Mucosa of descending colon (tissue), 3 donors: Measurements from ENCODE around the gene CXCR4. TPM values are rescaled to one million over a fixed set of nuclear protein-coding genes. Genes with fewer than 3 reads are reported as not detected.

Experiments
- ATAC-seq: fragments of 200-7000 bp; cut with Tn5 transposase; one replicate; pipeline ENCODE4 v1.9.1; 2020; ENCODE audit warnings: mild to moderate bottlenecking, moderate library complexity
- DNase-seq, 3 donors: peaks; one replicate each; pipeline ENCODE4 v3.0.0-alpha.2; 2020
- H3K36me3 ChIP-seq: fragments of 200-600 bp; one replicate; pipeline ENCODE4 v1.8.0; 2021; ENCODE audit warnings: low read depth, mild to moderate bottlenecking
- H3K4me1 ChIP-seq: fragments of 200-600 bp; one replicate; pipeline ENCODE4 v1.8.0; 2021; ENCODE audit warnings: low read depth, mild to moderate bottlenecking
- H3K4me3 ChIP-seq: fragments of 200-600 bp; one replicate; pipeline ENCODE4 v1.8.0; 2021; ENCODE audit warnings: mild to moderate bottlenecking
- H3K9me3 ChIP-seq: fragments of 200-600 bp; one replicate; pipeline ENCODE4 v1.8.0; 2021; ENCODE audit warnings: mild to moderate bottlenecking
- intact Hi-C, 2 donors: fragments of 100-400 bp; cut with DNase I in 1 of 2; cut with micrococcal nuclease in 1 of 2; formaldehyde crosslinking; loops; one replicate each; pipeline versions ENCODE4 v1.11.0 to v1.11.1; 2022; cut with DNase I, micrococcal nuclease
- total RNA-seq, 3 donors: library from RNA; stranded (reverse); fragmentation: NEBNext Ultra II Directional in 2 of 3; extraction: Animal tissue kit (Norgen Biotek cat#: 25700) in 2 of 3; gene quantifications; one replicate each; pipeline versions ENCODE4 v1.2.1 to v1.2.4, GENCODE V29; 2021 to 2023
- TF ChIP-seq, protein P1 (sequence below): fragments of 200-600 bp; IDR thresholded peaks from one replicate; pipeline ENCODE4 v1.8.0; 2022; ENCODE audit warnings: antibody characterized with exemption, mild to moderate bottlenecking
- donor health status: DM: no; HTN: no; CAD: no; lungs with moderate emphysema.
- donor health status: DM: no; HTN: no; CAD: no.
- donor health status: DM: no; HTN: yes; CAD: no.

The CXCR4 gene
- total RNA-seq, 3 donors from 2014 or later = 3.6 to 12.6 (median 3.9) TPM

DNA sequence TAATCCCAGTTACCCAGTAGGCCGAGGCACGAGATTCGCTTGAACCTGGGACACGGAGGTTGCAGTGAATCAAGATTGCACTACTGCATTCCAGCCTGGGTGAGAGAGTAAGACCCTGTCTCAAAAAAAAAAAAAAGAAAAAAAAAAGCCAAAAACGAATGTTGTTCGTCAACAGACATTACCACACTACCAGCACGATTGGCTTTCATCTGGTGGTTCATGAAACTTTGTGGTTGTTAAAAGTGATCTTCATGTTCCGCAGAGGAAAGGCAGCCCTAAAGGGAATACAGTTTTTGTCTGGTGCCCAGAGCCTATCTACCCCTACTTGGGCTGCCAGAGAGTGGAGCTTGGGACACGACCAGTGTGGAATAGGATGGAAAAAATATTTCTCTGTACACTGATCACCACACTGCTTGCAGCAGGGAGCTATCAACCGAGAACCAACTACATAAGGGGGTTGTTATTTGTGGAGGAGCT is 13.6 kb upstream of the CXCR4 start:
- DNase-seq = no peak
- no peaks in the 10 kb centered on the region for H3K9me3 ChIP-seq
- TF ChIP-seq, protein P1, sequence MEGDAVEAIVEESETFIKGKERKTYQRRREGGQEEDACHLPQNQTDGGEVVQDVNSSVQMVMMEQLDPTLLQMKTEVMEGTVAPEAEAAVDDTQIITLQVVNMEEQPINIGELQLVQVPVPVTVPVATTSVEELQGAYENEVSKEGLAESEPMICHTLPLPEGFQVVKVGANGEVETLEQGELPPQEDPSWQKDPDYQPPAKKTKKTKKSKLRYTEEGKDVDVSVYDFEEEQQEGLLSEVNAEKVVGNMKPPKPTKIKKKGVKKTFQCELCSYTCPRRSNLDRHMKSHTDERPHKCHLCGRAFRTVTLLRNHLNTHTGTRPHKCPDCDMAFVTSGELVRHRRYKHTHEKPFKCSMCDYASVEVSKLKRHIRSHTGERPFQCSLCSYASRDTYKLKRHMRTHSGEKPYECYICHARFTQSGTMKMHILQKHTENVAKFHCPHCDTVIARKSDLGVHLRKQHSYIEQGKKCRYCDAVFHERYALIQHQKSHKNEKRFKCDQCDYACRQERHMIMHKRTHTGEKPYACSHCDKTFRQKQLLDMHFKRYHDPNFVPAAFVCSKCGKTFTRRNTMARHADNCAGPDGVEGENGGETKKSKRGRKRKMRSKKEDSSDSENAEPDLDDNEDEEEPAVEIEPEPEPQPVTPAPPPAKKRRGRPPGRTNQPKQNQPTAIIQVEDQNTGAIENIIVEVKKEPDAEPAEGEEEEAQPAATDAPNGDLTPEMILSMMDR = no peak
- no peaks in the 10 kb centered on the region for H3K4me1 ChIP-seq
- no peak overlapping the region for H3K4me3 ChIP-seq
- H3K36me3 ChIP-seq = no peaks in the 10 kb centered on the region
- intact Hi-C loops = no loop called here
- ATAC-seq = peak; percentile 28

DNA sequence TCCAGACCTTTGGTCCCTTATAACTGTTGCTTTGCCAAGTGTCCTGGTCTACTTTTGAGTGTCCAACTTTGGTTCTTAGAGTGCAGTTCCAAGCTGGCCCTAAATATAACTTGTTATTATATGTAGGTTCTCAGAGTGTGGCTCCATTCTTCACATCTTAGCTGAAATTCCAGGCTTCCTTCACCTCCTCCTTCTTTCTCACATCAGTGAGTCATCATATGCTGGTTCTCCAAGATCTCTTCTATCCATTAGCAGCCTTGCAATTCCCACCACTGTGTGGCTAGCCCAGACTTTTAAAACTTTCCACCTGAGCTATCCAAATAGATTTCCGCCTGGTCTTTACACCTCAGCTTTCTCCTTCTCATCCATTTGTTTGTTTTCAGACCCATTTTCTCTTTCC is 12.6 kb upstream of the CXCR4 start:
- intact Hi-C loops = no loop called here
- Histone ChIP-seq H3K4me3 (no peak overlapping the region), H3K9me3 (no peaks in the 10 kb centered on the region), H3K36me3 (no peaks in the 10 kb centered on the region), H3K4me1 (peaks cover 3% of the 10 kb centered on the region)
- ATAC-seq (no peak), DNase-seq (no peak)
- TF ChIP-seq, protein P1 = no peak

DNA sequence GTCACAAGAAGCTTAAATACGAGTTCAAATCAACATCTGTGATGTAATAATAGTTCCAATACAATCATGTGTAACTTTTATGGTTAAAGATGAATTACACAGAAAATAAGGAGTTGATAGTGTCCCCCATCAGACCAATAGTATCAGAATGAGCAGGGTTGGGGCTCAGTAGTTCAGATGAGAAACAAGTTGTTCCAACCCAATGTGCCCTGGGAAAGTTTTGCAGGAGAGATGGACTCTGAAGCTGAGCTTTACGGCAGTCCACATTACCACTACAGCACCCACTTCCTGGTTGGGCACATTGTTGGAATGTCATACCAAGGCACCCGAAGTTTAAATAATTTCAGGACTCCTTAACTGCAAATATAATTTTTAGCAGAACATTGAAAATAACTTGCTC is 12.1 kb upstream of the CXCR4 start:
- intact Hi-C loops = no loop called here
- H3K4me1 ChIP-seq = peaks cover 3% of the 10 kb centered on the region

DNA sequence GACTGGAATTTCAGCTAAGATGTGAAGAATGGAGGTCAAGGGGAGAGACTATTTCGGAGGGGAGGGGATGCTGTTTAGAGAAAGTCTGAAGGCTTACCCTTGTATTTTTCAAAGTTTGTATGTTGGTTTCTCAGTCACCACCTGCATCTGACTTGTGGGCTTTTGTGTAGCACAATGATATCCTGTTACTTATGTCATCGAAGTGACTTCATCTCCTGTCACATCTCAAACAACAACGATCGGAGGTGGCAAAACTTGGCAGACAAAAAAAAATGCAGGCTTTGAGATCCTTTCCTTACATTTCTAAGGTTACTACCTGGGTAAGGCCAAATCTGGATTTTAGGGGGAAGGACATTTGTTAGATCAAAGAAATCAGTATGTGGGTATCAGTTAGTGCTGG is 11.7 kb upstream of the CXCR4 start:
- Histone ChIP-seq H3K4me1 (peaks cover 3% of the 10 kb centered on the region), H3K9me3 (no peaks in the 10 kb centered on the region), H3K4me3 (no peak overlapping the region), H3K36me3 (no peaks in the 10 kb centered on the region)
- TF ChIP-seq, protein P1 = no peak
- no peak for DNase-seq
- intact Hi-C loops = no loop called here
- ATAC-seq = peak; percentile 55

More for the DNA sequence above, 12.1 kb upstream of the CXCR4 start:
- TF ChIP-seq, protein P1 = no peak
- Histone ChIP-seq H3K9me3 (no peaks in the 10 kb centered on the region), H3K4me3 (no peak overlapping the region), H3K36me3 (no peaks in the 10 kb centered on the region)
- no peak for ATAC-seq
- no peak for DNase-seq

DNA sequence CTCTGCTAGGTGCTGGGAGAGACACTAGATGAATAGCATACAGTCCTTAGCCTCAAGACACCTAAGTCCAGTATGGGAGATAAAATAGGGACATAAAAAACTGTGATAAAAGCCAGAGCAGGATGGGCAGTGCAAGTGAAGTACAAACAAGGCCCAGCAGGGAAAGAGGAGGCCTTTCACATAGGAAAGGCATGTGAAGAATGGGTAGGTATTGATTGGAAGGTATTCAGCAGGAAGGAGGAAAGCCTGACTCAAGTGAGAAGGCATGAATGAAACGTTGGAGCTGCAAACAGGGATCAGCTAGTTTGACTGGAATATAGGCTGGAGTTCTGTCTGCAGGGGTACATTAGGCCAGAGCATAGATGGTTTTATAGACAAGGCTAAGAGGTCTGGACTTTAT is 11.0 kb upstream of the CXCR4 start:
- Histone ChIP-seq H3K36me3 (no peaks in the 10 kb centered on the region), H3K4me1 (peaks cover 3% of the 10 kb centered on the region), H3K4me3 (no peak overlapping the region), H3K9me3 (no peaks in the 10 kb centered on the region)
- intact Hi-C loops = no loop called here
- TF ChIP-seq, protein P1 = no peak
- ATAC-seq = no peak
- DNase-seq = no peak

DNA sequence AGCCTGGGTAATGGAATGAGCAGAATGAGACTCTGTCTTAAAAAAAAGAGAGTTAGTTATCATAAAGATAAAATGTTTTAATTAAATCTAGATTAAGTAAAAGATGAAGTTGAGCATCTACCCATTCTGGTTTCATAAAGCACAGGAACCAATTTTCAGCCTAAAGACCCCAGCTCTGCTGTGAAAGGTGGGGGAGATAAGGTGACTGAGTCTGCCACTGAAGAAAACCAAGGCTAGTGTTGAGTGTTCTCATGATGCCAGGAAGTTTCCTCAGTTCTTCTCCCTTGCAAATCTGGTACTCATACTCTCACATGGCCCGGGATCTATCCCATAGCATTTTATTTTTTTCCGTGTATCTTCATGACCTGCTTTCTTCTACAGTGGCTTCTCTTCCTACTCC is 10.4 kb upstream of the CXCR4 start:
- ATAC-seq = no peak
- Histone ChIP-seq H3K4me1 (peaks cover 3% of the 10 kb centered on the region), H3K9me3 (no peaks in the 10 kb centered on the region), H3K4me3 (no peak overlapping the region), H3K36me3 (no peaks in the 10 kb centered on the region)
- TF ChIP-seq, protein P1 = no peak
- intact Hi-C loops = no loop called here
- no peak for DNase-seq
